ENCODE results near the gene GLRA3. TPM values are rescaled to one million over a fixed set of nuclear protein-coding genes. Genes with fewer than 3 reads are reported as not detected.
A peak's percentile ranks its signal among the peaks of the same experiment; 100 is the strongest.

The GLRA3 gene
- total RNA-seq (2021; fragmentation: NEBNext Ultra II Directional; extraction: Animal tissue kit (Norgen Biotek cat#: 25700)) (not detected in 2 replicates), polyA plus RNA-seq (2011; rRNA removed) (0.02 TPM in 1 of 2 replicates, not detected in the other), polyA minus RNA-seq (2011; rRNA and poly(A)+ RNA removed) (0.05 and 0.13 TPM in 2 replicates)
- 0.03 TPM for polyA plus RNA-seq (2011; cell fraction: cytosol; rRNA removed)
- 0.03 TPM for polyA plus RNA-seq (2011; cell fraction: nucleus; rRNA removed)
- polyA plus RNA-seq (2012, experiment 1 of 2) = 0.03 TPM in 1 of 4 replicates, not detected in the others
- polyA plus RNA-seq (2012, experiment 2 of 2) = not detected
- polyA plus RNA-seq (2013, experiment 1 of 2) = 0.10 TPM
- 0.09 TPM for polyA plus RNA-seq (2013, experiment 2 of 2)
- polyA minus RNA-seq (2011; cell fraction: cytosol; rRNA and poly(A)+ RNA removed) = not detected
- polyA minus RNA-seq (2011; cell fraction: nucleus; rRNA and poly(A)+ RNA removed) = 0.60 TPM
- long read RNA-seq, experiment 1 = 0 reads
- long read RNA-seq, experiment 2 = 0 reads

GRCh38 chr4:174828845-174829701, at the start of gene GLRA3:
TSS of gene GLRA3 (minus strand) at chr4:174829247. CDS start at chr4:174828811, 436 bp downstream.
- H3K27ac ChIP-seq (ENCODE audit: low read depth, low read length) = peak within 1 kb of the TSS; percentile 24; the same call in 1 of the 2 replicates
- no peak within 1 kb of the TSS for H2BK12ac ChIP-seq (ENCODE audit: low read depth, low read length)
- peak within 1 kb of the TSS; percentile 15; the same call in 1 of the 2 replicates for H3K18ac ChIP-seq (ENCODE audit: extremely low read depth, low read length)
- no peak within 1 kb of the TSS for H2BK15ac ChIP-seq (ENCODE audit: low read length)
- H3K4me1 ChIP-seq (replicated peaks in 1 of 4; ENCODE audit: control insufficient read depth in 3 of 4, insufficient read depth in 4 of 4, low read length in 3 of 4) = peaks cover 0 to 2% (median 0%) of the 10 kb centered on the region in 4 experiments; a peak in 1 of 7 replicates
- CTCF ChIA-PET (ENCODE audit: partially characterized antibody) = interaction anchor here (0.9 to 2.1 kb wide), 6 partner anchors 24 to 423 kb away, joined by 3 to 11 read pairs (median 4); no protein-coding TSS in a partner anchor
- H3K9me3 ChIP-seq (ENCODE audit: insufficient read depth in 2 of 2, low read depth in 1 of 2, low read length in 1 of 2) = no peaks in the 10 kb centered on the region
- peak within 1 kb of the TSS; percentile 52 to 84 (median 58) for H3K9ac ChIP-seq (replicated peaks in 1 of 4; ENCODE audit: extremely low read depth in 1 of 4, low read depth in 3 of 4, low read length in 3 of 4)
- H3K4me3 ChIP-seq (ENCODE audit: extremely low read depth in 1 of 4, insufficient read depth in 2 of 4, low read depth in 3 of 4, low read length in 4 of 4) = peak within 1 kb of the TSS; percentile 59 to 71 (median 66)
- POLR2A ChIA-PET (ENCODE audit: partially characterized antibody) = interaction anchor here (0.8 to 1.0 kb wide), 2 partner anchors 15 to 50 kb away, joined by 3 to 4 read pairs; no protein-coding TSS in a partner anchor
- H2BK20ac ChIP-seq (ENCODE audit: low read length) = no peak within 1 kb of the TSS
- H4K5ac ChIP-seq (ENCODE audit: insufficient read length, low read depth, low read length) = no peak within 1 kb of the TSS
- DNase-seq (ENCODE audit: low read depth in 1 of 2, low spot score in 2 of 2) (peak; percentile 93 to 96), FAIRE-seq (peak; percentile 87)
- H3K79me1 ChIP-seq (ENCODE audit: low read depth, low read length) = no peaks in the 10 kb centered on the region
- no peak within 1 kb of the TSS for H3K14ac ChIP-seq (ENCODE audit: insufficient read length)
- H3K79me2 ChIP-seq (ENCODE audit: control insufficient read depth in 1 of 2, insufficient read depth in 2 of 2, low read length in 2 of 2) = no peaks in the 10 kb centered on the region
- H3K56ac ChIP-seq (replicated peaks; ENCODE audit: insufficient read length, low read depth, low read length) = no peak within 1 kb of the TSS
- 3% methylated on average over 34 of the region's 40 CpGs; no CpG with 5 or more reads in 1 of the 2 experiments for WGBS, 2 experiments (ENCODE audit: extremely low coverage in 1 of 2, insufficient coverage in 1 of 2, insufficient read length in 1 of 2, insufficient replicate concordance in 2 of 2, low coverage in 1 of 2, low lambda C conversion rate in 2 of 2, missing lambda C conversion rate in 1 of 2)
- no peak within 1 kb of the TSS for H2BK120ac ChIP-seq (replicated peaks; ENCODE audit: low read depth, low read length)
- H3K23me2 ChIP-seq (ENCODE audit: low read depth, low read length) = peaks cover 4% of the 10 kb centered on the region
- H3K23ac ChIP-seq (ENCODE audit: insufficient read length) = no peak within 1 kb of the TSS
- peak within 1 kb of the TSS; percentile 87 to 97 for H3K4me2 ChIP-seq (ENCODE audit: insufficient read depth in 1 of 2, low read depth in 2 of 2, low read length in 2 of 2)
- no peak within 1 kb of the TSS for H2AK5ac ChIP-seq (ENCODE audit: low read depth, low read length)
- H3K4ac ChIP-seq (replicated peaks; ENCODE audit: insufficient read length, low read depth, low read length) = no peak within 1 kb of the TSS
- no peak within 1 kb of the TSS for H4K91ac ChIP-seq (replicated peaks; ENCODE audit: insufficient read length, low read length)
- no peaks in the 10 kb centered on the region for H3K27me3 ChIP-seq (replicated peaks in 1 of 4; ENCODE audit: control insufficient read depth in 3 of 4, extremely low read depth in 1 of 4, insufficient read depth in 3 of 4, low read length in 3 of 4)
- H4K20me1 ChIP-seq (replicated peaks in 1 of 2; ENCODE audit: control insufficient read depth in 1 of 2, insufficient read depth in 2 of 2, low read length in 2 of 2) = no peaks in the 10 kb centered on the region
- no peaks in the 10 kb centered on the region for H3K36me3 ChIP-seq (ENCODE audit: control insufficient read depth in 2 of 4, insufficient read depth in 4 of 4, low read length in 3 of 4)
- H2BK5ac ChIP-seq (ENCODE audit: low read depth, low read length) = no peak within 1 kb of the TSS
- H4K8ac ChIP-seq (ENCODE audit: extremely low read depth, insufficient read depth, low read length) = no peak within 1 kb of the TSS
- peak within 1 kb of the TSS; percentile 89 for H2AFZ ChIP-seq (ENCODE audit: low read length)
- peak; percentile 66; the same call in 1 of the 2 replicates for TF ChIP-seq EGR1 (IDR thresholded peaks at IDR 0.05; ENCODE audit: borderline replicate concordance, low read depth, low read length)
- TF ChIP-seq KDM5A (IDR thresholded peaks at IDR 0.05; ENCODE audit: low read length) = no peak
- TF ChIP-seq TCF12 (IDR thresholded peaks at IDR 0.05; ENCODE audit: low read depth, low read length) = no peak
- peak; percentile 50; the same call in 1 of the 2 replicates for TF ChIP-seq RBBP5 (IDR thresholded peaks at IDR 0.05; ENCODE audit: borderline replicate concordance, low read depth, low read length)
- TF ChIP-seq MAX (IDR thresholded peaks at IDR 0.05) = peak; percentile 69
- peak; percentile 58 for TF ChIP-seq CREB1 (IDR thresholded peaks at IDR 0.05)
- TF ChIP-seq KDM1A (IDR thresholded peaks at IDR 0.05; ENCODE audit: borderline replicate concordance, low read length) = no peak
- no peak for TF ChIP-seq EP300 (IDR thresholded peaks at IDR 0.05; ENCODE audit: borderline replicate concordance in 1 of 2, low read depth in 2 of 2, low read length in 2 of 2)
- TF ChIP-seq POLR2A (IDR thresholded peaks at IDR 0.05; ENCODE audit: control extremely low read depth in 1 of 2, low read depth in 2 of 2, low read length in 2 of 2) = peak in 1 of 2 experiments; percentile 71; a peak in 2 of 3 replicates
- no peak for TF ChIP-seq POU5F1 (IDR thresholded peaks at IDR 0.05; ENCODE audit: low read depth, low read length)

Data from H1 (cell line).